ENCODE measurements around the gene PFDN6. TPM values are rescaled to one million over a fixed set of nuclear protein-coding genes. Genes with fewer than 3 reads are reported as not detected.

Gene PFDN6
- total and polyA plus RNA-seq, 9 of the 15 experiments (the other 6 are each of a cell fraction or from before 2014, with no cell fraction given) = 6.8 to 475 (median 216) TPM

- TF ChIP-seq, protein P1, sequence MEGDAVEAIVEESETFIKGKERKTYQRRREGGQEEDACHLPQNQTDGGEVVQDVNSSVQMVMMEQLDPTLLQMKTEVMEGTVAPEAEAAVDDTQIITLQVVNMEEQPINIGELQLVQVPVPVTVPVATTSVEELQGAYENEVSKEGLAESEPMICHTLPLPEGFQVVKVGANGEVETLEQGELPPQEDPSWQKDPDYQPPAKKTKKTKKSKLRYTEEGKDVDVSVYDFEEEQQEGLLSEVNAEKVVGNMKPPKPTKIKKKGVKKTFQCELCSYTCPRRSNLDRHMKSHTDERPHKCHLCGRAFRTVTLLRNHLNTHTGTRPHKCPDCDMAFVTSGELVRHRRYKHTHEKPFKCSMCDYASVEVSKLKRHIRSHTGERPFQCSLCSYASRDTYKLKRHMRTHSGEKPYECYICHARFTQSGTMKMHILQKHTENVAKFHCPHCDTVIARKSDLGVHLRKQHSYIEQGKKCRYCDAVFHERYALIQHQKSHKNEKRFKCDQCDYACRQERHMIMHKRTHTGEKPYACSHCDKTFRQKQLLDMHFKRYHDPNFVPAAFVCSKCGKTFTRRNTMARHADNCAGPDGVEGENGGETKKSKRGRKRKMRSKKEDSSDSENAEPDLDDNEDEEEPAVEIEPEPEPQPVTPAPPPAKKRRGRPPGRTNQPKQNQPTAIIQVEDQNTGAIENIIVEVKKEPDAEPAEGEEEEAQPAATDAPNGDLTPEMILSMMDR (IDR thresholded peaks at IDR 0.05 in 2 of 3, conservative IDR thresholded peaks at IDR 0.05 in 1 of 3; ENCODE audit: insufficient read depth in 2 of 3, low read depth in 1 of 3, low read length in 3 of 3) = peak in 2 of 3 experiments; percentile 28 to 61; a peak in 2 of 6 replicates
- TF ChIP-seq TEAD2 (tag; IDR thresholded peaks at IDR 0.05) (no peak), ARID3A (IDR thresholded peaks at IDR 0.05; ENCODE audit: borderline replicate concordance, low read depth, low read length) (no peak), POLR3A (IDR thresholded peaks at IDR 0.05; ENCODE audit: borderline replicate concordance, extremely low read depth, insufficient read depth, insufficient read length) (no peak), CBFB (CRISPR knock-in tag; IDR thresholded peaks at IDR 0.05) (peak; percentile 56; the same call in 1 of the 2 replicates), EP400 (IDR thresholded peaks at IDR 0.05) (peak; percentile 20; the same call in 1 of the 2 replicates), CREM (IDR thresholded peaks at IDR 0.05; ENCODE audit: low read depth) (peak; percentile 16; the same call in 1 of the 2 replicates), NR2C1 (IDR thresholded peaks at IDR 0.05) (no peak; the same call in 1 of the 2 replicates), NR2C1 (tag; IDR thresholded peaks at IDR 0.05) (no peak), GATA2 (CRISPR knock-in tag; IDR thresholded peaks at IDR 0.05) (peak; percentile 26; the same call in 1 of the 2 replicates), ZNF79 (CRISPR knock-in tag; IDR thresholded peaks at IDR 0.05; ENCODE audit: low read depth) (no peak), ARID1B (IDR thresholded peaks at IDR 0.05) (0 out of 2 replicates have a peak, but pooled peaks have one; percentile 21)
- TF ChIP-seq, protein P2, sequence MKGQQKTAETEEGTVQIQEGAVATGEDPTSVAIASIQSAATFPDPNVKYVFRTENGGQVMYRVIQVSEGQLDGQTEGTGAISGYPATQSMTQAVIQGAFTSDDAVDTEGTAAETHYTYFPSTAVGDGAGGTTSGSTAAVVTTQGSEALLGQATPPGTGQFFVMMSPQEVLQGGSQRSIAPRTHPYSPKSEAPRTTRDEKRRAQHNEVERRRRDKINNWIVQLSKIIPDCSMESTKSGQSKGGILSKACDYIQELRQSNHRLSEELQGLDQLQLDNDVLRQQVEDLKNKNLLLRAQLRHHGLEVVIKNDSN (CRISPR knock-in tag; IDR thresholded peaks at IDR 0.05) = peak; percentile 72
- TF ChIP-seq, protein P3, sequence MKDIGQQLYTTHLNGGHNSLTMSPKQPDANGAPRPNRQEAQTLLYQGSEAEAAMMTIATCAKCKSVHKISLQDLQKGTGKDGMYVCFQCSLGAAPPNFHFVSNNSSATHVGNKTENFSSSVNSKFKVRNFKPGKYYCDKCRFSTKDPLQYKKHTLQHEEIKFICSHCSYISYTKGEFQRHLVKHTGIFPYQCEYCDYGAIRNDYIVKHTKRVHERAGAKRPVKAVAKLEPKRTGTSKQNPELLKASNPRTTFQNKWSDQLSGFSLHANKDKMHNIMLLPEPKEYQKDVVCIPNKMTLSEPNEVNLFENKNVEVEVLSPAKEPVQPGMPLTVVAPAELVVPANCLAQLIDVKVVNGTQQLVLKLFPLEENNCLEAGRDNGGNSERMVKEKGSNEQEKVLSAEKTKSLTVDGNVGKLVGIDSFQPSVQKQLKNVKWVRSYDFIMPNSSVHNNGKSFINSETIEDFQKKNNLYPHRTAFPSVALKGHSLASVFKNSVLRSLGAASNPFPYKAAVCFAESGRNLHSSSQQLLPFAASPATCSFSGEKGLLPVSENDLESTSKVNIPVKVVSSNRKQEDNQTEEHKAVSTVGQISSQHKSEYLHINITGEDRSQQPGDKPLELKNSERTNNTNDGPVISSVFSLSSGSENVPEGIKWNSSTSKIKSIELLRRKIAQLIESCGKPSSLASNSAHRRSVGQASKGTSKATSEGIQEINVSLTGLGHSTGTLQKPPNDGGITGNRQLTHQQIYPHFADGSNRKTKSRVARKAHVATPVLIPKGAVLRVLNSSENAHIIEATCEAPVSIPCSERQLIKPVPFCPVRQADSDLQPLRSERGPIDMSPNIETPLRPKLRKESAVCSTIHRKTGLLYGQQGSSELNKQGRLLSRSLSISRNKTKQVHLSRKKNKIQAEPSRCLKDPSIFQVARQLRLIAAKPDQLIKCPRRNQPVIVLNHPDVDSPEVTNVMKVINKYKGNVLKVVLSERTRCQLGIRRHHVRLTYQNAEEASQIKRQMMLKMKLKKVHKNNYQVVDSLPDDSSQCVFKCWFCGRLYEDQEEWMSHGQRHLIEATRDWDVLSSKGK (CRISPR knock-in tag; IDR thresholded peaks at IDR 0.05) = no peak
- TF ChIP-seq, protein P4, sequence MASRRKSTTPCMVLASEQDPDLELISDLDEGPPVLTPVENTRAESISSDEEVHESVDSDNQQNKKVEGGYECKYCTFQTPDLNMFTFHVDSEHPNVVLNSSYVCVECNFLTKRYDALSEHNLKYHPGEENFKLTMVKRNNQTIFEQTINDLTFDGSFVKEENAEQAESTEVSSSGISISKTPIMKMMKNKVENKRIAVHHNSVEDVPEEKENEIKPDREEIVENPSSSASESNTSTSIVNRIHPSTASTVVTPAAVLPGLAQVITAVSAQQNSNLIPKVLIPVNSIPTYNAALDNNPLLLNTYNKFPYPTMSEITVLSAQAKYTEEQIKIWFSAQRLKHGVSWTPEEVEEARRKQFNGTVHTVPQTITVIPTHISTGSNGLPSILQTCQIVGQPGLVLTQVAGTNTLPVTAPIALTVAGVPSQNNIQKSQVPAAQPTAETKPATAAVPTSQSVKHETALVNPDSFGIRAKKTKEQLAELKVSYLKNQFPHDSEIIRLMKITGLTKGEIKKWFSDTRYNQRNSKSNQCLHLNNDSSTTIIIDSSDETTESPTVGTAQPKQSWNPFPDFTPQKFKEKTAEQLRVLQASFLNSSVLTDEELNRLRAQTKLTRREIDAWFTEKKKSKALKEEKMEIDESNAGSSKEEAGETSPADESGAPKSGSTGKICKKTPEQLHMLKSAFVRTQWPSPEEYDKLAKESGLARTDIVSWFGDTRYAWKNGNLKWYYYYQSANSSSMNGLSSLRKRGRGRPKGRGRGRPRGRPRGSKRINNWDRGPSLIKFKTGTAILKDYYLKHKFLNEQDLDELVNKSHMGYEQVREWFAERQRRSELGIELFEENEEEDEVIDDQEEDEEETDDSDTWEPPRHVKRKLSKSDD (conservative IDR thresholded peaks at IDR 0.05; ENCODE audit: low read length) = no peak
Measured at GRCh38 chr6:33312361-33313104, 23.1 kb downstream of the PFDN6 start (continued).

Measured in K562 (cell line).